Posterior cingulate gyrus (tissue), 11 donors: ENCODE results near the gene MBP.

Experiments
- DNase-seq, 10 donors: peaks; one replicate each; pipeline versions ENCODE4 v3.0.0 to v3.0.0-alpha.2; 2020 to 2021; ENCODE audit warnings: mixed read lengths in 3 of 10
- intact Hi-C: fragments of 100-400 bp; cut with DNase I; formaldehyde crosslinking; loops from one replicate; pipeline ENCODE4 v1.15.1; 2023

MBP gene

GRCh38 chr18:77116201-77117080 lies 16.1 kb downstream of the MBP start:
- intact Hi-C loops: no loop called here
- peak in 4 of 10 donors; percentile 2 to 40 (median 18) for DNase-seq

DNA sequence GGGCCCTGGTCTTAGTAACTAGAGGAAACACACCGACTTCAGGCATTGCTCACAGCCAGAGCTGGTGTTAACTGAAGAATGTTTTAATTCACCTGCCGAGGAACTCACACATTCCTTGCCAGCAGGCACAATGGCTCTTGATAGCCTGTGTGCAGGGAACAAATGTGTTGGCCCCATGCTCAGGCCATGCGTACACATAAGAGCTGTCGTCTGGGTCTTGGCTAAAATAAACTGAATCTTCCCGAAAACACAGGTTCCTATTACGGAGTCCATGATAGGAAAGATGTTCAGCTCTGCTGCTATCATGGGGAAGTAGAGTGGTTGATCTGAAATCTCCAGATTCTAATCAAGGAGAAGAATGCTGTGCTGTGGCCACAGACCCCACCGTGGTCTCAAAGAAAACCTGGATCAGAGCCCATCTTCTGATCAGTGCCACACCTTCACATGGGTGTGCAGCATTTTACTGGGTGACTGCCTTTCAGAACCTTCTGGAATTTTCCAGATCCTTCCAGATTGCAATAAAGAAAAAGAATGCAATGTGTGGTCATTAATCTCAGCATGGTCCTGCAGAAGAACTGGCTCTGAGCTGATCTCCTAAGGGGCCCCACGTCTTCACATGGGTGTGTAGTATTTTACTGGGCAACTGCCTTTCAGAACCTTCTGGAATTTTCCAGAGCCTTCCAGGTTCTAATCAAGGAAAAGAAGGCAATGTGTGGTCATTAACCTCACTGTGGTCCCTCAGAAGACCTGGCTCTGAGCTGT lies 17.2 kb downstream of the MBP start:
- intact Hi-C loops: no loop called here
- peak in 3 of 10 donors; percentile 11 to 52 (median 15) for DNase-seq

- intact Hi-C loops: no loop called here
- peak in 3 of 10 donors; percentile 48 to 88 (median 74) for DNase-seq
Measured at GRCh38 chr18:77114415-77115191, 18.0 kb downstream of the MBP start.

GRCh38 chr18:77114152-77114414 lies 18.5 kb downstream of the MBP start:
- DNase-seq: no peak
- intact Hi-C loops: no loop called here

DNA sequence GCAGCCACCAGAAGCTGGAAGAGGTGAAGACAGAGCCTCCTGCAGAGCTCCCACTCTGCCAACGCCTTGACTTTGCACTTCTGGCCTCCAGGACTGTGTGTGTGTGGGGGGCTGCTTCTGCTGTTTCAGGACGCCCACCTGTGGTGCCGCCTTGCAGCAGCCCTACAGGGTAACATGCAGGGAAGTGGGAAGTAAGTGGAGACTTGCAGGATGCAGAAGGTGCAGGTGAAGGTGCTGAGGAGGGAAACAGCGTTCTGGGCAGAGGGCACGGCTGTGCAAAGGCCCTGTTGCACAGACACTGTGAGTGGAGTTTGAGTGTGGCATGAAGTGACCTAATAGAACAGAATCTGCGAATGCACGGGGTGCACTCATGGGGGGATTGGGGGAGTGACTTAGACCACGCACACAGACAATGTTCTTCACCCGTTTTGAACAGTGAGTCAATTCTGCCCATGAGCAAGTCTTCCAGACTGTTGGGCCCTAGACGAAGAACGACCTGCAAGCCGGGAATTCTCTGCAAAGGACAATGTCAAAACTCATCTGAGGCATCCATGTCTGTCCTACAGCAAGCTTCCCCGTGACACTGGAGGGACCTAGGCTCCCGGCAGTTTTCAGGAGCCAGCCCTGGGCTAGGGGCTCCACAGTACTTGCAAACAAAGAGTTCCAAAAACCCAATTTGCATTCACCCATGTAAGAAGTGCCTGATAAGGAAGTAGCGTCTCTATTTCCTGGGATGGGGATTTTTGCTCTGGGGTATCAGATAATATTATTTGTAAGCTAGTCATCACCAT lies 19.0 kb downstream of the MBP start:
- intact Hi-C loops: no loop called here
- peak in 4 of 10 donors; percentile 0 to 61 (median 22) for DNase-seq

- DNase-seq: peak in 2 of 10 donors; percentile 1 to 14
- intact Hi-C loops: no loop called here
Measured at GRCh38 chr18:77112747-77113092, 19.9 kb downstream of the MBP start.

DNA sequence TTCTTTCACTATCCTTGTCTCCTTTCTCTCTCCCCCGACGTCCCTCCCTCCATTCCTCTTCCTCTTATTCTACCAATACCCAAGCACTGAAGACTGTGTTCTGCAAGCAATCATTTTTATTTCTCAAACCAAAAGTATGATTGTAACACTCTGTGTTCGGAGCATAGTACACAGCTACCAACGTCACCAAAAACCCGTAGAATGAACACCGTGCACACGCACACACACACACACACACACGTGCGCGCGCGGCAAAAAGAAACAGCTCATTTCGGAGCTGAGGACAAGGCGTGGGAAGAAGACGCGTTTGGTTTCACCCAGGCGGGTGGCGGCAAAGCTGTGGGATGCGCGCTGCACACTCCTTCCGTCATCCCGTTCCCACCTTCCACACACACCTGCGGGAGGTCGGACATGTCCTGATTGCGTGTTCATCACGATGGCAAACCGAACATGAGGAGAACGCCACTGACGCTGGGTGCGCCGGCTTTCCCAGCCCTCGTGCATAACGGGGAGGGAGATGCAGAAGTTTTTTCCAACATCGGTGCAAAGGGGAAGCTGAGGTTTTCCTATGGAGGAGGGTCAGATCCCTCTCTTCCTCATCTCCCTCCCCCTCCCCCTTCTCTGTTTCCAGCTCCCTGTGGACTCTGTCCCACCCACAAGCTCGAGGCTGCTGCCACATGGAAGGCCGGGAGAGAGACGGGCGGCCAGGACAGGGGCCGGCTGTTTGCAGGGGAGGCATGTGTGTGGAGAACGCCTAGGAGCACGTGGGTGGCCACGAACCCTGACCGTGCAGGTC lies 20.4 kb downstream of the MBP start:
- intact Hi-C loops: no loop called here
- peak in 3 of 10 donors; percentile 16 to 75 (median 55) for DNase-seq

DNA sequence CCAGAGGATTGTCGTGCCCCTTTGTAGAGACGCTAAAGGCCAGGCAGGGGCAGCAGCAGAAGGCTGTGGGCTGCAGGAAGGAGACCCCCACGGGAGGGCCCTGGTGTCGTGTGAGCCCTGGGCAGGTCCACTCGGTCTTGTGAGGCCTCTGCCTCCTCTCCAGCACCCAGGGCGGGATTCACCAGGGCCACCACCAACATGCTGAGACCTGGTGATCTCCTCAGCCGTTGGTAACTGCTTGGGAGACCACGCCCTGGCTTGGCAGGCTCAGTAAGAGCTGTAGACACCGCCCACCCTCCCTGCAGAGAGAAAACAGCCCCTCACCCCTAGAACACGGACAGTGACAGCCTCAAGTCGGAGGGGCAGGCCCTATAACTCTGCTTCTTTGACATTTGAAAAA lies 21.1 kb downstream of the MBP start:
- DNase-seq: peak in 3 of 10 donors; percentile 14 to 74 (median 64)

GRCh38 chr18:77110936-77111335 lies 21.6 kb downstream of the MBP start:
- intact Hi-C loops: no loop called here
- peak in 1 of 10 donors; percentile 21 for DNase-seq

More for the DNA sequence above, 21.1 kb downstream of the MBP start:
- intact Hi-C loops: no loop called here

GRCh38 chr18:77110400-77110799 lies 22.2 kb downstream of the MBP start:
- DNase-seq: peak in 2 of 10 donors; percentile 18 to 70
- intact Hi-C loops: no loop called here

DNA sequence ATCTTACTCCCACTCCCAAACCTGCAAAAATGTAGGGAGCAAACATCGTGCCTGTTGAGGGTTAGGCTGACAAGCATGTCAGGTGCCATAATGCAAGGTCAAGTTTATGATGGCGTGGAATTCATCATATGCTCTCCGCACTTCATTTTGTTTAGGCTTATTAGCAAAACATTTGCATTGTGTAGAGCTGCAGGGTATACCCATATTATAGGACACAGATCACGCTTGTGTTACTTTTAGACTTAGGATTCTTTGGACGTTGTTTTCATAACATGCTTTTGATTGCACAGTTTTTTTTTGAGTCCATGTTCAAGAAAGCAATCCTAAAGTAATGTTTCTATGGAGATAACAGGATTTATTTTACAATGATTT lies 22.9 kb downstream of the MBP start:
- DNase-seq: peak in 1 of 10 donors; percentile 7
- intact Hi-C loops: no loop called here

DNA sequence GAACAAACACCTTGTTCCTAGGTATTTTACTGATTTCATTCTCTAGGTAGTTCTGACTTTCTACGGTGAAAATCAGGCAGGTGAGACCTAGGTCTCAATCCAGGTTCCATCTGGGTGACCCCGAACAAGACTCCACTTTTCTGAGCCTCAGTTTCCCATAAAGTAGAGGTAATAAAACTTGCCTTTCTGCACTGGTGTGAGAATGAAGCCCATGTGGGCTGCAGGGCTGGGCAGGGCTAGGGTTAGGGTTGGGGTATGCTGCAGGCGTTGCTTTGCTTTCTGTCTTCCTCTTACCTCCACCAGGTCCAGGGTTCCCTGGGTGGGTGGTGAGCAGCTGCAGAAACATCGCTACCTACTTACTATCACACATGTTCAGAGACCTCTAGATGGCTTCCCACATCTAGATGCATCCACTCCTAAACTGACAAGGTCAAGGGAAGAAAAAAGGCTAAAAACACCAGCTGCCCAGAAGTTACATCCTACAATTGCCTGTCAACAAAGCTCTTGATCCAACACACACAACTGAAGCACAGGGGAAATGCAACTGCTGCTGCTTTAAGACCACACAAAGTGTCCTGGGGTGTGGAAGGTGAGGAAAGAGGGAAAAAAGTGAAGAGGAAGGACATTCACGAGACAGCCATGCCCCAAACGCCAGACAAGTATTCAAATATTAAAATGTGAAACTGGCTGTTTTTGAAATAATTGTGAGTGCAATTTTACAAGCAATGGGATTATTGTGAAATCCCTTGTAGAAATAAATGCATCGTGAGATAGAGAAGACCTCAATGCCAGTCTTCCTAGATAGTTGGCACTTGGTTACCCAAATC lies 23.5 kb downstream of the MBP start:
- DNase-seq: peak in 1 of 10 donors; percentile 33
- intact Hi-C loops: no loop called here

- DNase-seq: peak in 2 of 10 donors; percentile 72 to 80
- intact Hi-C loops: no loop called here
Measured at GRCh38 chr18:77108001-77108692, 24.4 kb downstream of the MBP start.

DNA sequence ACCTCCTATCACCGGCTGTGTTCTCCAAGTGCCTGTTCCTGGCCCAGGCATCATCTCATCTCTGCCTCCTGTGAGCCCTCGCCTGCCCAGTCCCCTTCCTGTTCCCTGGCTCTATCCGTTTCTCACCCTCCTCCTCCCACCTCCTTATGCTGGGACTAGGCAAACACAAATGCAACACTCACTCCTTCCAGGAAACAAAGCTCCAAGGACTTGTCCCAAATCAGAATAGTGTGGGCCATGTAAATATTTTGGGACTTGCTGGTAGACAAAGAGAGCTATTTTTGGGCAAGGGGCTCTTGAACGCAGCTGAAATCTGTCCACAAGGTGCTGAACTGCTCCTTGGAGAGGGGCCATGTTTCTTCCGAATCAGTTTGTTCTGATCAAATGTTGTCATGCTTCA lies 25.3 kb downstream of the MBP start:
- intact Hi-C loops: no loop called here
- DNase-seq: peak in 1 of 10 donors; percentile 66

- DNase-seq: peak in 2 of 10 donors; percentile 52 to 81
- intact Hi-C loops: no loop called here
Measured at GRCh38 chr18:77106331-77106730, 26.3 kb downstream of the MBP start.

DNA sequence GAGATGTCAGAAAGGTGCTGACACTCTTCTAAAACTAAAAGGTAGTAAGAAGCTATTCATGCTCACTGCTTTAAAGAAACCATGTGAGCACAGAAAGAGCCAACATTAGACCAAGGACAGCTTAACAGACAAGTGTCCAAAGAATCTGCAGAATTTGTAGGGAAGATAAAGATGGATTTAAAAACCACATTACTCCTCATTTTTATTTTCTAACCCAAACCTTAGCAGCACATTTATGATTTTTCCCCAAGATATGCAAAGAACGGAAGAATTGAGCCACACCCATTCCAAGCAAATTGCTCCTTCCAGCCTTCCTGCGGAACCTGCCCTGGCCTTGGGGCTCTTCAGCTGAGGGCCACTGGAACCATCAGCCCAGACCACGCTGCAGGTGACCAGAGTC lies 26.9 kb downstream of the MBP start:
- peak in 1 of 10 donors; percentile 42 for DNase-seq

DNA sequence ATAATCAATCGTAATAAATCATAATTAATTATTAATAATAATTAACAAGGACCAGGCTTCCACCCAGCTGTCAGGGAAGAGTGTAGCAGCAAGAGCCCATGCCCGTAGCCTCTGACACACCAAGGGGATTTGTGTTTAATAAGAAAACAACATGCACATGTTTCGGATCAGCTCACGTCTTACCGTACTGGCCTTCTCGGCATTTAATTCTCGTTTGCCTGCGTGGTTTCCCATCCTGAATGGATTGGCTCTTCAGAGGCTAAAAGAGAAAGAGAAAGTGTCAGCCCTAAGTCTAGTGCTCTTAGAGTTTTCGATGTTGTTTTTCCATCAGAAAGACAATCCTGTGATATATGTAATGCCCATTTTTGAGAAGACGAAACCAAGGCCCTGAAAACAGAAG lies 27.6 kb downstream of the MBP start:
- DNase-seq: no peak

More for the DNA sequence above, 26.9 kb downstream of the MBP start:
- intact Hi-C loops: no loop called here

GRCh38 chr18:77103991-77104531 lies 28.5 kb downstream of the MBP start:
- no peak for DNase-seq
- intact Hi-C loops: no loop called here

More for the DNA sequence above, 27.6 kb downstream of the MBP start:
- intact Hi-C loops: no loop called here
